ENCODE measurements around the gene KCNK10. TPM values are rescaled to one million over a fixed set of nuclear protein-coding genes. Genes with fewer than 3 reads are reported as not detected.

Gene KCNK10
- polyA plus RNA-seq, 1 experiment: not detected

GRCh38 chr14:88243946-88244345, 79.1 kb downstream of the KCNK10 start:
- CTCF ChIA-PET: no interaction called here
- no peak overlapping the region for H3K4me3 ChIP-seq (ENCODE audit: low read depth, low read length)

DNA sequence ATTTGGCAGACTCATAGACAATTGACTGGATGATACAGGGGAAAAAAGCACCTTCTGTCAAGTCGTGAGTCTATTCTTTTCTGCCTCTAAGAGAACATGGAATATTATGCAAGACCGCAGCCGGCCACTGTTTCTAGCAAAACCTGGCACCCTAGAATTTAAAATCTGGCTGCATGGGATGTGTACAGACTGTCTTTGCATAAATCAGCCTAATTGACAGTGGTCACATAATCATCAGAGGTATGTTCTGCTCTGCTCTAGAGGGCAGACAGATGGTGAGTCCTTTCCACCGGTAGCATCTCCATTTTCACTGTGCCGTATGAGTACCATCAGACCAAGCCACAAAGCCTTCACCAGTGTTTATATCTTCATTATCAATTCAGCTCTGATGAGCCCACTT, 80.6 kb downstream of the KCNK10 start:
- Histone ChIP-seq H3K36me3 (ENCODE audit: control insufficient read depth, insufficient read depth, low read length) (no peaks in the 10 kb centered on the region), H3K27me3 (ENCODE audit: control insufficient read depth, insufficient read depth, low read length) (no peaks in the 10 kb centered on the region), H3K4me3 (ENCODE audit: low read depth, low read length) (no peak overlapping the region)
- ChIA-PET CTCF (interaction anchor here (0.9 kb wide), 1 partner anchor 53 kb away, joined by 3 read pairs; no protein-coding TSS in a partner anchor), POLR2A (no interaction called here)
- TF ChIP-seq, protein P1, sequence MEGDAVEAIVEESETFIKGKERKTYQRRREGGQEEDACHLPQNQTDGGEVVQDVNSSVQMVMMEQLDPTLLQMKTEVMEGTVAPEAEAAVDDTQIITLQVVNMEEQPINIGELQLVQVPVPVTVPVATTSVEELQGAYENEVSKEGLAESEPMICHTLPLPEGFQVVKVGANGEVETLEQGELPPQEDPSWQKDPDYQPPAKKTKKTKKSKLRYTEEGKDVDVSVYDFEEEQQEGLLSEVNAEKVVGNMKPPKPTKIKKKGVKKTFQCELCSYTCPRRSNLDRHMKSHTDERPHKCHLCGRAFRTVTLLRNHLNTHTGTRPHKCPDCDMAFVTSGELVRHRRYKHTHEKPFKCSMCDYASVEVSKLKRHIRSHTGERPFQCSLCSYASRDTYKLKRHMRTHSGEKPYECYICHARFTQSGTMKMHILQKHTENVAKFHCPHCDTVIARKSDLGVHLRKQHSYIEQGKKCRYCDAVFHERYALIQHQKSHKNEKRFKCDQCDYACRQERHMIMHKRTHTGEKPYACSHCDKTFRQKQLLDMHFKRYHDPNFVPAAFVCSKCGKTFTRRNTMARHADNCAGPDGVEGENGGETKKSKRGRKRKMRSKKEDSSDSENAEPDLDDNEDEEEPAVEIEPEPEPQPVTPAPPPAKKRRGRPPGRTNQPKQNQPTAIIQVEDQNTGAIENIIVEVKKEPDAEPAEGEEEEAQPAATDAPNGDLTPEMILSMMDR (IDR thresholded peaks at IDR 0.05; ENCODE audit: insufficient read depth, low read depth, low read length): no peak
- no peak for DNase-seq (ENCODE audit: low read depth)

More at GRCh38 chr14:88243946-88244345, 79.1 kb downstream of the KCNK10 start:
- Histone ChIP-seq H3K36me3 (ENCODE audit: control insufficient read depth, insufficient read depth, low read length) (no peaks in the 10 kb centered on the region), H3K27me3 (ENCODE audit: control insufficient read depth, insufficient read depth, low read length) (no peaks in the 10 kb centered on the region)
- DNase-seq (ENCODE audit: low read depth): no peak
- POLR2A ChIA-PET: no interaction called here
- TF ChIP-seq, protein P1 (IDR thresholded peaks at IDR 0.05; ENCODE audit: insufficient read depth, low read depth, low read length): no peak

GRCh38 chr14:88241810-88242209, 81.3 kb downstream of the KCNK10 start:
- no peak for DNase-seq (ENCODE audit: low read depth)
- CTCF ChIA-PET: interaction anchor here (0.9 kb wide), 1 partner anchor 53 kb away, joined by 3 read pairs; no protein-coding TSS in a partner anchor
- H3K36me3 ChIP-seq (ENCODE audit: control insufficient read depth, insufficient read depth, low read length): no peaks in the 10 kb centered on the region
- no peak overlapping the region for H3K4me3 ChIP-seq (ENCODE audit: low read depth, low read length)
- TF ChIP-seq, protein P1 (IDR thresholded peaks at IDR 0.05; ENCODE audit: insufficient read depth, low read depth, low read length): no peak
- POLR2A ChIA-PET: no interaction called here
- no peaks in the 10 kb centered on the region for H3K27me3 ChIP-seq (ENCODE audit: control insufficient read depth, insufficient read depth, low read length)

DNA sequence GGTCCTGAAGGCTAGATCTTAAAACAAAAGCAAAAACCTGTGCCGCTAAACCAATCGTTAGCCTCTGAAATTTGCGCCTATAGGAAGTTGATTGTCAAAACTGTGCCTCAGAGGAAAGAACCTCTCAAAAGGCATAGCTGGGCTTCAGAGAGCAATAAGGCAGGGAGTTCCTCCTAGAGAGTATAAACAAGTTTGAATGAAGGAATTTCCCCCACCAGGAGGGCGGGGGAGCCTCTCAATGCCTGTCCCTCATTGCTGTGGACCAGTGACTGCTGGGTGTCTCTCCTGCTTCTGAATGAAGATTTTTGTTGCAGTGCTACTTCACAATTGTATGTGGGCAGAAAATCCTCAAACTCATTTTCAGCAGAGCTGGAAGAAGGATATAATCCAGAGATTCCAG, 88.6 kb downstream of the KCNK10 start:
- ChIA-PET POLR2A (no interaction called here), CTCF (interaction anchor here (0.9 to 3.4 kb wide), 4 partner anchors 9 to 289 kb away, joined by 3 to 11 read pairs (median 3); no protein-coding TSS in a partner anchor)

DNA sequence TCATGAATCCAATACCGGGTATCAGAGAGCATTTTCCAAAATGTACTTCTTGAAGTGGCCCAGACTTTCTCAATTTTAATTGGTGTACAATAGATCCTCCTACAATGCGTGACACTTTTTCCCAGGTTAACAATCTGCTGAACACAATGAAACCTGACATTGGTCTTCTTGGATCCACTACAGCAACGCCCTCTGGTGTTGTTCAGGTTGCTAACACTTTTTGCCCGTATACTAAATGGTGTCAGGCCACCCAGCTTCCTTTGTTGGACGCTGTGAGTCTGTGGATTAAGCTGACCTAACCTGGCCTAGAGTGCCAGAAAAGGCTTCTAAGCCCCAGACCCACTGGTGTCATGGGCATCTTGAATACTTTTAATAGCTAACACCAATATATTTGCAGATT, 89.2 kb downstream of the KCNK10 start:
- ChIA-PET POLR2A (no interaction called here), CTCF (interaction anchor here (0.9 to 3.4 kb wide), 3 partner anchors 8 to 289 kb away, joined by 3 to 11 read pairs (median 3); no protein-coding TSS in a partner anchor)
- TF ChIP-seq, protein P1 (IDR thresholded peaks at IDR 0.05; ENCODE audit: insufficient read depth, low read depth, low read length): 0 out of 2 replicates have a peak, but pooled peaks have one; percentile 20
- Histone ChIP-seq H3K27me3 (ENCODE audit: control insufficient read depth, insufficient read depth, low read length) (no peaks in the 10 kb centered on the region), H3K4me3 (ENCODE audit: low read depth, low read length) (no peak overlapping the region), H3K36me3 (ENCODE audit: control insufficient read depth, insufficient read depth, low read length) (no peaks in the 10 kb centered on the region)
- DNase-seq (ENCODE audit: low read depth): no peak

More for the DNA sequence above, 88.6 kb downstream of the KCNK10 start:
- Histone ChIP-seq H3K27me3 (ENCODE audit: control insufficient read depth, insufficient read depth, low read length) (no peaks in the 10 kb centered on the region), H3K4me3 (ENCODE audit: low read depth, low read length) (no peak overlapping the region), H3K36me3 (ENCODE audit: control insufficient read depth, insufficient read depth, low read length) (no peaks in the 10 kb centered on the region)
- TF ChIP-seq, protein P1 (IDR thresholded peaks at IDR 0.05; ENCODE audit: insufficient read depth, low read depth, low read length): no peak
- DNase-seq (ENCODE audit: low read depth): no peak
